T-helper 1 cell (primary cell): ENCODE data around the gene SERF1B.
"Not testable (repeated sequence)": the region's sequence is repeated elsewhere in the genome, so short reads cannot be mapped to it uniquely, and the experiment has no call there.

Experiments
- DNase-seq, 5 donors: peaks; one replicate each; pipeline ENCODE4 v3.0.0-alpha.2; 2012 to 2020
- total RNA-seq, 4 donors: gene quantifications; one replicate each; lab custom pipeline; 2026; lab: John Stamatoyannopoulos, UW

SERF1B gene
- 0.27 to 1.0 (median 0.39) reads per million in 4 donors for total RNA-seq

DNA sequence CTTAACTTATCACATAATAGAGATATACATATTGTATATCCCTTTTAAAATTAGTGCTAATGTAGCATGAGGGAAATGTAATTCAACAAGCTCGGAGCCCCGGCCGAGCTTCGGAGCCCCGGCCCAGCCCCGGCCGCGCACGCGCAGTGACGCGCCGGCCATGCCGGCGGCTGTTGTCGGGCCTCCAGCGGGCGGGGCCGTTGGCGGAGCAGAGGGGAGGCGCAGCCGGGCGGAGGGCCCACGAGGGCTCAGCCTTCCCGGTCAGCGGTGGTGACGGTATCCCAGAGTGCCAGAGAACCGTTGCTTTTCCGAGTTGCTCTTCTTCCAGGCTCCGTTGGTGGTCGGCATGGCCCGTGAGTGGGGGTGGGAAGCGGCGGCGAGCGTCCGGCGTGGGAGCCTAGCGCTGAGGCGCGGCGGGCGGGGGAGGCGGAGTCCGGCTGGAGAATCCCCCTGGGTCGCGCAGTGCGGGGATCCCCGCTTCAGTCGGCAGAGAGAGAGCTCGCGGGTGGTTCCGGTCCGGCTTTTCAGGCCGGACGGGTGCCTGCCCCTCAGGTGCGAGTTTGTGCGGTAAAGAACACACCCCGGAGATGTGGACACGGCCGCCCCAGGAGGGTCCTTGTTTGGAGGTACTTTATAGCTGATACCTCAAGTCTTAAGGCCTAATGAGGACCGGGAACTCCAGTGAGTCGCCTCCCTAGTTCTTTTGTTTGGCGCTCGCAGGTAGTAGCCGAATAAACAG lies at the start of gene SERF1B:
SERF1B (plus strand) TSS at position 146 of the 739 bp plus-strand sequence; CDS start at position 347, 201 bp downstream.
- DNase-seq, result not testable (repeated sequence)

DNA sequence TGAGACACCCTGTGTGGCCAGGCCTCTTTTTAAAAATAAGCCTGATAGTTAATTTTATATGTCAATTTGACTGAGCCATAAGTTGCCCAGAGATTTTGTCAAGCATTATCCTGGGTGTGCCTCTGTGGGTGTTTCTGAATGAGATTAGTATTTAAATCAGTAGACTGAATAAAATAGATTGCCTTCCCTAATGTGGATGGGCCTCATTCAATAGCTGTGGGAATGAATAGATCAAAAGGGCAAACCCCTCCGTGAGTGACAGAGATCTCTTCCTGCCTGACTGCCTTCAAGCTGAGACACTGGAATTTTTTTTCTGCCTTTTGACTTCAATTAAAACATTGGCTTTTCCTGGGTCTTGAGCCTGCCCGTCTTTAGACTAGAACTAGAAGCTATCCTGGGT lies 33.3 kb upstream of the SERF1B start:
- DNase-seq, result not testable (repeated sequence)

DNA sequence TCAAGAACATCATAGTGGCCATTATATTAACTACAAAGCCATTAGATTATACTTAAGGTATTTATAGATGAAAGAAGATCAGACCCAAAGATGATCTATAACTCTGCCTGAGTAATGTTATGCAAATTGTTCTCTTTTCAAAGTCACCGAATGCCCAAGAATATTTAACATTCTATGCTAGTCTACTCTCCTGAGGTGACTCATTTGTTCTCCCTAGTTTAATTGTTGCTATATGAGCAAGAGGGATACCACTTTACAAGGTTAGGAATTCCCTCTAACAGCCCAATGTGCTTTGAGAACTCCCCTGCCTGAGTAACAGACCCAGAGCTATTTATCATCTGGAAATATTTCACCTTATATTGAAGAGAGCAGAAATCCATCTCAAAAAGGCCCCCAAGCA lies 29.5 kb upstream of the SERF1B start:
- DNase-seq, result not testable (repeated sequence)

DNA sequence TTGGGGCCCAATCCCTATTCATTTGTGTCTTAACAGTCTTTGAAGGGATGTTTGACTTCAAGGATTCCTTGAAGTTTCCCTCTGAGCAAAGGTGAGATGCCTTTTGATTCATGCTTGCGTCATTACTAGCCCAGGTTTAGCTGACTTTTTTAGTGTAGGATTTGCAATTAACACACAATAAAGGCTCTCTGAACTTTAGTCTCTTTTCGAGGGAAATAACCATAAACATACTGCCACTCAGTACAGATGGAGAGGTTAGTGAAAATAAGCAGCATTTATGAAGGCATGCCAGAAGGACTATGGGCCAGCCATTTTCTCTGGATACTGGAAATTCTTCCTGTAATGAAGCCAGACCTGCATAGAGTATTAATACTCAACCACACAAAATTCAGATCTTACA lies 4.4 kb upstream of the SERF1B start:
- not testable (repeated sequence) for DNase-seq

DNA sequence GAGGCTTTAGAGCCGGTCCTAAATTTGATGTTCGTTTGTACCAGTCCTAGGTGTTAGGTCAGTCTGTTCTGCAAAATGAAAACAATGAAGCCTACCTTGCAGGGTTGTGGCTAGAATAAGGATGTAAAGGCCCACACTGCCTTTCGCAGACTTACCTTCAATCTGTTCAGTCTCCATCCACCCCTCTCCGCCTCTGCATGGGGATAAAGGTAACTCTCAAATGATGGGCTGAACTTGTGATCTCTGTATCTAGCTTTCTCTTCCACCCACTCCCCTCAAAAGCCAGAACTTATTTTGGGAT lies 744 bp downstream of the SERF1B start:
- not testable (repeated sequence) for DNase-seq

DNA sequence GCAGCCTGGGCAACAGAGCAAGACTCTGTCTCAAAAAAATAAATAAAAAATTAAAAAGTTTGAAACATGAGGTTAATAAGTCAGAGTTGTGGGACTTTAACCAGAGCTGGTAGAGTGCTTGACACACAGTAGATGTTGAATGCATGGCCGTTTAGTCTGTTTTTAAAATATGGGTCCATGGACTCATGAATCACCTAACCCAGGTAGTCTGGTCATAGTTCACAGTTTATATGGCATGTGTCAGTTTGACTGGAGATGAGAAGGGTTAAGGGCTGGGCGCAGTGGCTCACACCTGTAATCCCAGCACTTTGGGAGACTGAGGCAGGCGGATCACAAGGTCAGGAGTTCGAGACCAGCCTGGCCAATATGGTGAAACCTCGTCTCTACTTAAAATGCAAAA lies 6.2 kb downstream of the SERF1B start:
- DNase-seq, result not testable (repeated sequence)

DNA sequence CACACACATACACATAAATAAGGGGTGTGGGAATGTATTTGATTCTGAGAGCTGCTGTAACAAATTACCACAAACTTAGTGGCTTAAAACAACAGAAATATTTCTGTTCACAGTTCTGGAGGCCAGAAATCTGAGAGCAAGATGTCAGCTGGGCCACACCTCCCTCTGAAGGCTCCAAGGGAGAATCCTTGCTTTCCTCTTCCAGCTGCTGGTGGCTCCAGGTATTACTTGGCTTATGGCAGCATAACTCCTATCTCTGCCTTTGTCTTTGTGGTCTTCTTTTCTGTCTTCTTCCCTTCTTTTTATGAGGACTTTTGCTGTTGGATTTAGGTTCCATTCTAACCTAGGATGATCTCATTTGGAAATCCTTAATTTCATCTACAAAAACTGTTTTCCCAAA lies 16.4 kb downstream of the SERF1B start:
- DNase-seq, result not testable (repeated sequence)

DNA sequence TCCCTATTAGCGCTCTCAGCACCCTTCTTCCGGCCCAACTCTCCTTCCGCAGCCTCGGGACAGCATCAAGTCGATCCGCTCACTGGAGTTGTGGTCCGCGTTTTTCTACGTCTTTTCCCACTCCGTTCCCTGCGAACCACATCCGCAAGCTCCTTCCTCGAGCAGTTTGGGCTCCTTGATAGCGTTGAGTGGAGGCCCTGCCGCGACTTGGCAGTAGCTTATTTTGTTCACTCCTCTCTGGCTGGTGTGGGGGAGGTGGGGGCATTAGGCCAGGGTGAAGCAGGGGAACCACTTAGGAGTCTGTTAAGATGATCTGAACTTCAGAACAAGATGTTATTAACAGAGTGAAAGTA lies 24.7 kb downstream of the SERF1B start:
- DNase-seq, result not testable (repeated sequence)

DNA sequence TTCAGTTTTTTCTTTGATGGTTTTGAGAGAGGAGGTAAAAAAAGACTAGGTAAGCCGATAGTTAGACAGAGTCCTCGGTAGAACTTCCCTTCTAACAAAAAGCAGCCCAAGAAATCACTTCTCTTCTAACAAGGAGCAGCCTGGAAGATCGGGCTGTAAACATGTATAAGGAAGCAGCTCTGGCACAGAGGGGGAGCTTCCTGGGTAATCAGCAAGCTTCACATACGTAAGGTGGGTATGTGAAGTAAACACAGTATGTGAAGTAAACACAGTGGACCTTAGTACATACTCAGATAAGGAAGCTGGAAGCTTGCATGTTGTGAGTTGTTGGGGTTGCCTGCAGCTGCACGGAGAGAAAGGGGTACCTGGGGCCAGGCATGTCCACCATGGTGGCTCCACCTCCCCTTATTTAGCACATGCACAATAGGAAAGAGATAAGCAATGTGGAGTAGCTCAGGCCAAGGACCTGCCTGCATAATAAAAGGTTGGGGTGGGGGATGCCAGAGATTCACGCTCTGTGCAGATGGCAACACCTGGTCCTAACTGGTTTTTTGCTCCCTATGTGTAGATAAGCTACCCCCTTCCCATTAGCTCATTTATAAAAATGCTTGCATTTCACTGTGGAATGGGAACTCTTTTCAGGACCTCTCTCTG lies 31.4 kb downstream of the SERF1B start:
- DNase-seq, result not testable (repeated sequence)

DNA sequence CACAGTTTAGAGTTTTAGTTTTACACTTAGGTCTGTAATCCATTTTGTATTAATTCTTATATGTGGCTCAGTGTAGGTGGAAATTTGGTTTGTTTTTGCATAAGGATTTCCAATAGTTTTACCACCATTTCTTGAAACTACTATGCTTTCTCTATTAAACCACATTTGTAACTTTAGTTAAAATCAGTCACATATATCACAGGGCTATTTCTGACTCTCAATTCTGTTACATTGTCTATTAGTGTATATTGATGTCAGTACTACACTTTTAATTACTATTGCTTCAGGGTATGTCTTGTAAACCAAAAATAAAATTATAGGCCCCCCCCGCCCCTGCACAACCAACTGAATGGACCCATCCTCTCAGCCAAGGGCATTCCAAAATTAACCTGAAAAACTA lies 32.1 kb downstream of the SERF1B start:
- not testable (repeated sequence) for DNase-seq

DNA sequence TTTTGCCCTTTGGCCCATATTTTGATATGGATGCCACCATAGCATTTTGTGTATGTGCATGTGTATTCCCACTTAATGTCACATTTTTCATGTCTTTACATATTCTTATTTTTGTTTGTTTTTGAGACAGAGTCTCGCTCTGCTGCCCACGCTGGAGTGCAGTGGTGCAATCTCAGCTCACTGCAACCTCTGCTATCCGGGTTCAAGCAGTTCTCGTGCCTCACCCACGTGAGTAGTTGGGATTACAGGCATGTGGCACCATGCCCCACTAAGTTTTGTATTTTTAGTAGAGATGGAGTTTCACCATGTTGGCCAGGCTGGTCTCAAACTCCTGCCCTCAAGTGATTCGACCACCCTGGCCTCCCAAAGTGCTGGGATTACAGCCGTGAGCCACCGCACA lies 52.6 kb downstream of the SERF1B start:
- not testable (repeated sequence) for DNase-seq

DNA sequence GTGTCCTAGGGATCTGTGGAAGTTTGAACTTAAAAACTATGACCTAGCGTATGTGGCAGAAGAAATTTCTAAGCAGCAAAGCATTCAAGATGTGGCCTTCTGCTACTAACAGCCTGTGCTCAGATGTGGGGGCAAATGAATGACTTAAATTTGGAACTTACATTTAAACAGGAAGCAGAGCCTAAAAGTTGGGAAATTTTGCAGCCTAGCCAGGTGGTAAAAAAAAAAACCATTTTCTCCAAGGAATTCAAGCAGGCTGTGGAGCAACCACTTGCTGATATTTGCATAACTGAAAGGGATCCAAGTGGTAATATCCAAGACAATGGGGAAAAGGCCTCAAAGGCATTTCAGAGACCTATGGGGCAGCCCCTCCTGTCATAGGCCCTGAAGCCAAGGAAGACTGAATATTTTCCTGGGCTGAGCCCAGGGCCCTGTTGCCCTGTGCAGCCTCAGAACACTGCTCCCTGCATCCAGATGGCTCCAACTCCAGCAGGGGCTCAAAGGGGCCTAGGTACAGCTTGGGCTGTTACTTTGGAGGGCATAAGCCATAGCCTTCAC lies 63.9 kb downstream of the SERF1B start:
- not testable (repeated sequence) for DNase-seq

DNA sequence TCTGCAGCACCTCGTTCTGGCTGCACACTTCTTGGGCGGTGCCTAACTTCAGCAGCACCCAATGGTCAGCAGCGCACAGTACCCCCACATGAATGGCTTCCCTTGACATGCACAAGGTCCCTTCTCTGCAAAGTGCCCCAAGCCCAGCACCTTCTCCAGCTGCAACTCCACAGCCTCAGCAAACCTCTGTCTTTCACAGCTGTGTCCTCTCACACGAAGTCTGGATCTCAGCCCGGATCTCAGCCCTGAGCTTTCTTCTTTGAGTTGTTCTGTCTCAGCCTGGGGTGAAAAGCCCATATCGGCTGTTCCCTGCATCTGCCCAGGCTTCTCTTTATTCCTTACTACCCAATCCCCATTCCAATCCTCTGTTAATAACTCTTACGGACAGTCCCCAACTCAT lies 66.7 kb downstream of the SERF1B start:
- not testable (repeated sequence) for DNase-seq
